Erythroblast (primary cell): ENCODE data around the gene PSMF1.

ENCODE experiments used
- DNase-seq, 2 experiments: peaks; one replicate each; lab custom pipeline; 2025; lab: John Stamatoyannopoulos, UW
- GATA1 ChIP-seq: IDR thresholded peaks from 2 replicates; pipeline ENCODE4 v1.6.1; 2011; ENCODE audit warnings: low read depth, mild to moderate bottlenecking, control low read depth, low read length, moderate library complexity
- POLR2A ChIP-seq: IDR thresholded peaks from 2 replicates; pipeline ENCODE4 v1.6.1; 2011; ENCODE audit warnings: mild to moderate bottlenecking, low read length

PSMF1 gene

DNA sequence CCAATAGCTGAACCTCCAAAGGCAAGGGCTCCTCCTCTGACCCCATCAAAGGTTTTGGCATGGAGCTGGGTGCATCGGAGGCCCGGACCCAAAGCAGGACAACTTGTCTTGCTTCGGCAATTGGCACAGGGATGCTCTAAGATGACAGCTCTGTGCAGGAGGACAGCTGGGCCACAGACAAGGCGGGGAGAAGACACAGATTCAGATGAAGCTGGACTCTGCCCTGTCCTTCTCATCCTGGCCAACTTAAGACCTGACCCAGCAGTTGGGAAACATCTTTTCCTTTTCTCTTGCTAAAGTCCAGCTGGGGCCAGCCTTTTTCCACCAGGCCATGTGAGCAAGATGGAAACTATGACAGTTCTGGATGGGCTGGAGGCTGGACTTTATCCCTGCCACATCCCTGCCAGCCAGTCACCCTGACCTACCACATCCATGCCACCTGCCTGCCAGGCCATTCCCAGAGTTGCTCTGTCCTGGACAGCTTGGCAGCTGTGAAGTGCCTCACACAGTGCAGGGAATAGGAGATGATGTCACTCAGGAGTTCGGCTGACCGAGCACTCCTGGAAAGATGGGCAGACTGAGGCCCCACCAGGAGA lies 12.7 kb upstream of the PSMF1 start:
- TF ChIP-seq GATA1: no peak
- TF ChIP-seq POLR2A: no peak
- no peak for DNase-seq

DNA sequence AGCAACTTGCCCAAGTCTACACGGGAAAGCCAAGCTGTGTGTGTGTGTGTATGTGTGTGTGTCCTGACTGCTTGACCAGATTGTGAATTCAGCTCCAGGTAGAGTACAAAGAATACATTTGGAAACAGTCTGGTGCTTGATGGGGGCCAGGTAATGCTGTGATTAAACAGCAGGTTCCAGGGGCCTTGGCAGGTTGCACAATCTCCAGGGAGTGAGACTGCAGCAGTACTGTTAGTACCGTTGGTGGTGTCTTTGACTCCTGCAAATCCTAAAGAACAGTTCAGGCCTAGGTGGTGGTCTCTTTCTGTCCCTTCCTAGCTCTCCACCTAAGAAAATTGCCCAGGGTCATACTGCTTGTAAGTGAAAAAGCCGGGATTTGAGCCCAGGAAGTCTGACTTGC lies 11.2 kb upstream of the PSMF1 start:
- DNase-seq: no peak
- TF ChIP-seq GATA1 (no peak), POLR2A (no peak)

DNA sequence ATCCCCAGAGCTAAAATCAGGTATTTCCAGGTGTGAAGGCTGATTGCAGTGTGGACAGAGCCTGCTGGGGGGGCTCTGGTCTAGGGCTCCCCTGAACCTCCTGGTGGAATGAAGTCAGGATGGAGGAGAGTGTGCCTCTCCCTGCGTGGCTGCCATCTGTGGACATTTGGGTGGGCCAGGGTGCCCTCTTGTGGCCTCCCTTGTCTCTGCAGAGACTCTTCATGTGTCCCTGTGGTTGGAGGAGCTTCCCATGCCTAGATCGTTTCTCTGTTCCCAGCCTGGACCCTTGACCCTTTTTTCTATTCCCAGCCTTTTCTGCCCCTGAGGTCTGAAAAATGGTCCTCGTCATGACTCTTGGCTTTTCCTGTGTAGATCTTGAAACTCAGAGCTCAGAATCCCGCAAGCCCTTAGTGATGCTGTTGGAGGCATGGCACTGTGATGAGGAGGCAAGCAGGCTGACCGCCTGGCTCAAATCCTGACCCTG lies 9.9 kb upstream of the PSMF1 start:
- TF ChIP-seq POLR2A: no peak
- TF ChIP-seq GATA1: no peak
- DNase-seq: peak; percentile 58 to 77

DNA sequence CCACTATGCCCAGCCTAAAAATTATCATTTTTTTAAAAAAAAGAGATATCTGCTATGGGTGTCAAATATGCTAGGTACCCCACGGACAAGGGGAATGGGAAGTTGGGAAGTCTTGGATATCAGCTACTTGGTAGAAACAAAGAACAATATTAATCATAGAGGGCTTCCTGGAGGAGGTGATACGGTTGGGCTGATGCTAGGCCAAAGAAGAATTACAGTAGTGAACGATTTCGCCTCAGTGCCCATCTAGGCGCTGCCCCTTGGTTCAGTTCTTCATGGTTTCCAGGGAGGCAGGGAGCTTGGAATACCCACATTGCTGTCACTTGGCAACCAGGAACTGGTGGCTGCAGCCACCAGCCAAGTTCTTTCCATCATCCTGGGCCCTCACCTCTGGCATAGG lies 5.5 kb upstream of the PSMF1 start:
- DNase-seq: no peak
- TF ChIP-seq POLR2A (no peak), GATA1 (no peak)

DNA sequence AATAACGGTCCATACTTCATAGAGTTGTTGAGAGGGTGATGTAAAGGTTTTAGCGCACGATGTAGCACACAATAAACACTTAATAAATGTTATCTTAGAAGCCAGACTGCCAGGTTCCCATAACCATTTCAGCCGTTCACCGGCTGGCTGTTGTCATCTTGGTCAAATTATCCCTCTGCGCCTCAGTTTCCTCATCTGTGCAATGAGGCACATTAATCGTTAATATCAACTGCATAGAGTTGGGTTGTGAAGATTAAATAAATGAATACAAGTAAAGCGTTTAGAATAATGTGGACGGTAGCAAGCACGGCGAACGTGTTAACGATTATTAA lies 432 bp upstream of the PSMF1 start:
- TF ChIP-seq POLR2A (no peak), GATA1 (no peak)
- DNase-seq: peak in 1 of 2 experiments; percentile 53

DNA sequence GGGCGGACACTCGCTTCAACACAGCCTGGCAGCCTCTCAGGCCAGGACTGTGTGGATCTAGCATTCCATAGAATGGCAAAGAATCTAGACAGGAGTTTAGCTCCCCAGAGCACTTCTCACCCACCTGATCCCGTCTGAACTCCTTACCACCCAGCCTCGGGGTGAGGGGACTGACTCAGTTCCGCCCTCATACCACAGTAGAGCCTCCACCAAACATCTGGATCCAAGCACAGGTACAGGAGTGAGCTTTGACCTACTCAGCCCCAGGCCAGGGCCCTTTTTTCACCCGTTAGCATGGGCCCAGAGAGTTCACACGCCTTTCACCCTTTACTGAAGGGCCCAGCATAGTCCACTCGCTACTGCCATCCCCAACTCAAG lies 715 bp downstream of the PSMF1 start:
- peak; percentile 36 to 56 for DNase-seq

DNA sequence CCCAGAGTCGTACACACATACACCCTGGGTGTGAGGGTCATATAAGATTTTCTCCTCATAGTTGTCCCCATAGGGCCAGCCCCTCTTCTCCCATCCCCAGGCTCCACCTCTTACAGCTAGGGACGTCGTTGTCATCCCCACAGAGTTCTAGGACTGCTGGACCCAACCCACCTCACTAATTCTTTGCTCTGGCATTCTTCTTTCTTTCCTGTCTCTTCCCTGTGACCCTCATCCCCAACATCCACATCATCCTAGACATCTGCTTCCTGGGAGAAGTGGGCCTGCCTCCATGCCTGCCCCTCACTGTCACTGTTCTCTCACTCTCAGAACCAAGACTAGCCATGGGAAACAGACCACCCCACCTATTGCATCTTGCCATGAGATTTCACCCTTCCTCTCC lies 1.1 kb downstream of the PSMF1 start:
- no peak for DNase-seq
- TF ChIP-seq GATA1 (no peak), POLR2A (no peak)

More for the DNA sequence above, 715 bp downstream of the PSMF1 start:
- no peak for TF ChIP-seq GATA1
- TF ChIP-seq POLR2A: no peak

DNA sequence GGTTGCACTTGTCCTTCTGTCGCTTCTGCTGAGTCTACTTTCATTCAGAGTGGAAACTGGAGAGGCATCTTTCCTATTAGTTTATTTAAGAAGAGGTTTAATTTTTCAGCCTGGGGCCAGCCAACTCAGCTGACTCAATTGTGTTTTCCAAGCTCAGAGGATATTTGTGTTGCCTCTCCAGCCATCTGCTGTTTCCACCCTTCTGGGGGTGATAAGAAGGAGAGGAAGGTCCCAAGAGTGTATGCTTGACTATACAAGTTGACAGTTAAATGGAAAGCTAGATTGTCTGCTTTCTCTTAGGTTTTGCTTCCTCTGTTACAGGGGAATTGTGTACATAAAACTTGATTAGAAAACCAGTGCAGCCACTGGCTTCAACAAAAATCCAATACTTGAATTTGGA lies 3.0 kb downstream of the PSMF1 start:
- DNase-seq: peak; percentile 86 to 90
- peak; percentile 18 for TF ChIP-seq GATA1
- peak; percentile 33 for TF ChIP-seq POLR2A

DNA sequence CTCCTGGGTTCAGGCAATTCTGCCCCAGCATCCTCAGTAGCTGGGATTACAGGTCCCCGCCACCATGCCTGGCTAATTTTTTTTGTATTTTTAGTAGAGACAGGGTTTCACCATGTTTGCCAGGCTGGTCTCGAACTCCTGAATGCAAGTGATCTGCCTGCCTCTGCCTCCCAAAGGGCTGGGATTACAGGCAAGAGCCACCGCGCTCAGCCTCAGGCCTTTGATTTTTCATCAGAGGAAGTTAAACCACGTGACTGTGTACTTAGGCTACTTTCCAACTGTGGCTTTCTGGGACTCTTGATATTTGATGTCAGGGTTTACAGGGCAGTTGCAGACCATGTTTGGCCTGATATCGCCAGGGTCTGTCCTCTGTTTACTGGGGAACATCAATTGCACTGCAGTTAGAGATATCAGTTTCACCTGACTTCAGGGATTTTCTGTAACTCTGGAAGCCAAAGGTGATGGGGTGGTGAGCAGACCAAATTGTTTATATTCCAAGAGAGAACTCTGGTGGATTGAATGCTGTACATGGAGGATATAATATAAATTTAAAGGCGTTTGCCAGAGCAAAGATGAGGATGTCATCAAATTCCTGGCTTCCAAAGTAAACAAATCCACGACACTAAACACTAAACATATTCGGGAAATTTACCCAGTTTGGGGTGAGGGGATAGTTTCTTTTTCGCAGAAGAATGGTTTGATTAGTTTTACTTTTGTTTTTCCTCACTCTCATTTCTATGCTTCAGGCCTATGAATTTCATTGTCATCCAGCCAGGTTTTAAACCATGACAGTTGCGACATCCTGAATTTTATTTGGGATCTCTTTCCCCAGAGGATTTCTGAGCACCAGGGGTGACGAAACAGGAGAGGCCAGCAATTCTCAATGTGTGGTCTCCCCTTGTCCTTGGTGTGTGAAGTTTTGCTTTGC lies 4.2 kb downstream of the PSMF1 start:
- DNase-seq: peak; percentile 82 to 89
- TF ChIP-seq POLR2A (no peak), GATA1 (no peak)

DNA sequence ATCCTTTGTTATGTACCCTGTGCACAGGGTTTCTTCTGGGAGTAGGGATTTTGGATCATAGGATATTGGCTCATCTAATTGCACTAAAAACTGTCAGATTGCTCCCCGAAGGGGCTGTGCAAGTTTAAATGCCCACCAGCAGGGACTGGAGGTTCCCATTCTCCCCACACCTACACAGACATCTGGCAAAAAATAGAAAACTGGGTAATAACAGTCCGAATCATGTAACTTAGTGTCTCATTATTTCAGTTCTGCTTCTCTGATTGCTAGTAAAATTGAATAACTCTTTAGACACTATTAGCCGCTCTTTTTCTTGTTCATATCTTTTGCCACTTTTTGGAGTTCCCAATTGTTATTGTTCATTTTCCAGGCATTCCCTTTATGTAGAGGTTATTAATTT lies 5.3 kb downstream of the PSMF1 start:
- TF ChIP-seq POLR2A (no peak), GATA1 (no peak)
- no peak for DNase-seq

DNA sequence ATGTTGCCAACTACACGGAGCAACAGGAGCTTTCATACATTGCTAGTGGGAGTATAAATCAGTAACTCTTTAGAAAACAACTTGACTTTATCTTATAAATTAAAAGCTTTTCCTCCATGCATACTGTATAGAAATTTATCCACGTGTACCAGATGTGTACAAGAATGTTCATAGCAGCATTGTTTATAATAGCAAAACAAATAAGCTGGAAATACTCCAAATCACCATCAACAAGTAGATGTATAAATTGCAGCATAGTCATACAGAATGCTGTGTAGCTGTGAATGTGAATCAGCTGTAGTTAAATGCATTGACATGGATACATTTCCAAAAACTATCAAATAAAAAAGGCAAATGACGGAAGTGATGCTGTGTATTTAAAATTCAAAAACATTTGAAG lies 6.0 kb downstream of the PSMF1 start:
- DNase-seq: peak in 1 of 2 experiments; percentile 10
- TF ChIP-seq GATA1: no peak
- no peak for TF ChIP-seq POLR2A

DNA sequence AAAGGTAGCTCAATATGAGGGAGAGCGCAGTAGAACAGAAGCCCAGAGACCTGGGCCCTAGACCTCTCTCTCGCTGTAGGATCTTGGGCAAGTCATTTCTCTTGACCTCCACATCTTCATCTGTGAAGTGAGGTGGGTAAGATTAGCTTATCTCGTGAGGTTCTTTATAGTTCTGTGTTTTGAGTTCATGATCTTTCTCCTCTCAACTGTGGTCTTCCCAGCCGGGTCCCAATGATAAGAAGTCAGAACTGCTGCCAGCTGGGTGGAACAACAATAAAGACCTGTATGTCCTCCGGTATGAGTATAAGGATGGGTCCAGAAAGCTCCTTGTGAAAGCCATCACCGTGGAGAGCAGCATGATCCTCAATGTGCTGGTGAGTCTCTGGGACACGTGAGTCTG lies 6.9 kb downstream of the PSMF1 start:
- DNase-seq: peak; percentile 62 to 91
- TF ChIP-seq GATA1: no peak
- TF ChIP-seq POLR2A: peak; percentile 26

DNA sequence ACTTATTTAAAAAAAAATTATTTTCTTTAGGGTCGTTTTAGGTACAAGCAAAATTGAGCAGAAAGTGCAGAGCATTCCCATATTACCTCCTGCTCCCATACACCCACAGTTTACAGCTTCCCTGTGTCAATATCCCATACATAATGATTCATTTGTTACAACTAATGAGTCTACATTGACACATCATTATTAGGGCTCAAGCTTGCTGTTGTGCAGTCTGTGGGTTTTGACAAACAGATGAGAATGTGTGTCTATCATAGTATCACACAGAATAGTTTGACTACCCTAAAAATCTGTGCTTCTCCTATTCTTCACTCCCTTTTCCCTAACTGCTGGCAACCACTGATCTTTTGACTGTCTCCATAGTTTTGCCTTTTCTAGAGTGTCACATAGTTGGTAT lies 9.4 kb downstream of the PSMF1 start:
- DNase-seq: no peak
- TF ChIP-seq POLR2A (no peak), GATA1 (no peak)

DNA sequence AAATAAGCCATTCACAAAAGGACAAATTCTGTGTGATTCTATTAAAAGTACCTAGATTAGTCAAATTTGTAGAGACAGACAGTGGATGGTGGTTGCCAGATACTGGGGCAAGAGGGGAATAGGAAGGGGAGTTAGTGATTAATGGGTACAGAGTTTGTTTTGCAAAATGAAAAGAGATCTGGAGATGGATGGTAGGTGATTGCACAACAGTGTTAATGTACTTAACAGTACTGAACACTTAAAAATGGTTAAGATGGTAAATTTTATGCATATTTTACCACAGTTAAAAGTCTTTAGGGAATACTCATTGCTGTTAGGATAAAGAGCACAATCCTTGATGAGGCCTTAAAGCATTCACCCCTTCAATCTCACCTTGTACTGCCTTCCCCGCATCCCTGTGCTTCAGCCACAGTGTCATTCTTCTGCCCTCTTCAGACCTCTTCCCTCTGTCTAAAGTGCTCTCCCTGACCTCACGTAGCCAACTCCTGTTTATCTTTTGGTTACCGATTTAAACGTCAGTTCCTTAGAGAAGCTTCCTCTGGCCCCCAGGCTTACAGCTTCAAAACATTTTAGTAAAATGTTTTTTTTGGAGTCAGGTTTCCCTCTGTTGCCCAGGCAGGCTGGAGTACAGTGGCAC lies 11.8 kb downstream of the PSMF1 start:
- TF ChIP-seq POLR2A: no peak
- no peak for TF ChIP-seq GATA1
- DNase-seq: no peak

DNA sequence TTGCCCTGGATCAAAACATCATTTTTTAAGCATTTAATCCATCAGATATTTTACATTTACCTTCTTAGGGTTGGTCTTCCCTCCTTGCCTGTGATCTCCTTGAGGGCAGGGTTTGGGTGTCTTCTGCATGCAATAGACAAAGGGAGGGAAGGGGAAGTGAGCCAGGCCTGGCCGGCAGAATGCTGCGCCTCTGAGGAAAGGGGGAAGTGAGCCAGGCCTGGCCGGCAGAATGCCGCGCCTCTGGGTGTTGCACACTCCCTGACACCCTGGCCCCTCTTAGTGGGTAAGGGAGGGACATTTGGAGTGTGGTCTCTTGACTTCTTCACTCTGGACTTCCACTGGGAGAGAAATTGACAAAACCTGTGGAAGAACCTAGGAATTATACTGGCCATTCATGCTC lies 12.4 kb downstream of the PSMF1 start:
- TF ChIP-seq POLR2A (no peak), GATA1 (no peak)

More for the DNA sequence above, 12.4 kb downstream of the PSMF1 start:
- peak in 1 of 2 experiments; percentile 14 for DNase-seq
